DOHH2 (cell line): ENCODE results near the gene XRCC5.

Experiments used
- CTCF ChIP-seq: fragments of 200-600 bp; sonication (generic); IDR thresholded peaks from one replicate; pipeline ENCODE4 v1.5.1; 2014; ENCODE audit warnings: antibody characterized with exemption, mild to moderate bottlenecking, low read depth, low read length; ENCODE audit not compliant: poor library complexity, severe bottlenecking
- EZH2phosphoT487 ChIP-seq: fragments of 200-600 bp; sonication (generic); IDR thresholded peaks from 2 replicates; pipeline ENCODE4 v1.6.1; 2017; ENCODE audit warnings: borderline replicate concordance, mild to moderate bottlenecking, antibody characterized with exemption, low read length, moderate library complexity, mixed read lengths

GRCh38 chr2:216134958-216135541 lies 25.9 kb downstream of the XRCC5 start:
- TF ChIP-seq CTCF: no peak
- no peak for TF ChIP-seq EZH2phosphoT487
